Measurements from ENCODE around the gene PGM2L1.

DNA sequence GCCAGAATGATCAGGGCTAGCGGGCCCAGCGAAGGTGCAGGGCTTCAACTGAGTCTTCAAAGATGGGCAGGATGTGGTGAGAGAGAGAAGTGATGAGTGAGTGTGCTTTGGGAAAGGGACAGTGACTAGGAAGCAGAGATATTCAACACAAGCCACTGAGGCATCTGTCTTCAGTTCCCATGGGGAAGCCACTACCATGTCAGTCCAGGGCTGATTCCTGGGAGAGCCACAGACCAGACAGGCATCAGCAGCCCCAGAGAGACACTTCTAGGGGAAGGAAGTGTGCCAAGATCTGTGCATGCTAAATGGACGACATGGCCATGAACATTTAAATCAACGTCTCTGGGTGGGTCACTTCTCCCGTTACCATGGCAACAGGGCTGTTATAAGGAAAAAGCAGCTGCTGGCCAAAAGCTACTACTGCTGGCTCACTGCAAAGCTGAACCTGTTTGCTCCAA is 115.3 kb downstream of the PGM2L1 start:
- TF ChIP-seq, protein P1, sequence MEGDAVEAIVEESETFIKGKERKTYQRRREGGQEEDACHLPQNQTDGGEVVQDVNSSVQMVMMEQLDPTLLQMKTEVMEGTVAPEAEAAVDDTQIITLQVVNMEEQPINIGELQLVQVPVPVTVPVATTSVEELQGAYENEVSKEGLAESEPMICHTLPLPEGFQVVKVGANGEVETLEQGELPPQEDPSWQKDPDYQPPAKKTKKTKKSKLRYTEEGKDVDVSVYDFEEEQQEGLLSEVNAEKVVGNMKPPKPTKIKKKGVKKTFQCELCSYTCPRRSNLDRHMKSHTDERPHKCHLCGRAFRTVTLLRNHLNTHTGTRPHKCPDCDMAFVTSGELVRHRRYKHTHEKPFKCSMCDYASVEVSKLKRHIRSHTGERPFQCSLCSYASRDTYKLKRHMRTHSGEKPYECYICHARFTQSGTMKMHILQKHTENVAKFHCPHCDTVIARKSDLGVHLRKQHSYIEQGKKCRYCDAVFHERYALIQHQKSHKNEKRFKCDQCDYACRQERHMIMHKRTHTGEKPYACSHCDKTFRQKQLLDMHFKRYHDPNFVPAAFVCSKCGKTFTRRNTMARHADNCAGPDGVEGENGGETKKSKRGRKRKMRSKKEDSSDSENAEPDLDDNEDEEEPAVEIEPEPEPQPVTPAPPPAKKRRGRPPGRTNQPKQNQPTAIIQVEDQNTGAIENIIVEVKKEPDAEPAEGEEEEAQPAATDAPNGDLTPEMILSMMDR (IDR thresholded peaks at IDR 0.05; ENCODE audit: low read length), result no peak
- TF ChIP-seq EZH2phosphoT487 (IDR thresholded peaks at IDR 0.05; ENCODE audit: low read length) (no peak), EZH2 (optimal IDR thresholded peaks at IDR 0.05; ENCODE audit: low read depth, low read length) (no peak)
